ENCODE data around the gene UNCX. TPM values are rescaled to one million over a fixed set of nuclear protein-coding genes. Genes with fewer than 3 reads are reported as not detected.

The UNCX gene
- total and polyA plus RNA-seq, 8 donors: not detected

DNA sequence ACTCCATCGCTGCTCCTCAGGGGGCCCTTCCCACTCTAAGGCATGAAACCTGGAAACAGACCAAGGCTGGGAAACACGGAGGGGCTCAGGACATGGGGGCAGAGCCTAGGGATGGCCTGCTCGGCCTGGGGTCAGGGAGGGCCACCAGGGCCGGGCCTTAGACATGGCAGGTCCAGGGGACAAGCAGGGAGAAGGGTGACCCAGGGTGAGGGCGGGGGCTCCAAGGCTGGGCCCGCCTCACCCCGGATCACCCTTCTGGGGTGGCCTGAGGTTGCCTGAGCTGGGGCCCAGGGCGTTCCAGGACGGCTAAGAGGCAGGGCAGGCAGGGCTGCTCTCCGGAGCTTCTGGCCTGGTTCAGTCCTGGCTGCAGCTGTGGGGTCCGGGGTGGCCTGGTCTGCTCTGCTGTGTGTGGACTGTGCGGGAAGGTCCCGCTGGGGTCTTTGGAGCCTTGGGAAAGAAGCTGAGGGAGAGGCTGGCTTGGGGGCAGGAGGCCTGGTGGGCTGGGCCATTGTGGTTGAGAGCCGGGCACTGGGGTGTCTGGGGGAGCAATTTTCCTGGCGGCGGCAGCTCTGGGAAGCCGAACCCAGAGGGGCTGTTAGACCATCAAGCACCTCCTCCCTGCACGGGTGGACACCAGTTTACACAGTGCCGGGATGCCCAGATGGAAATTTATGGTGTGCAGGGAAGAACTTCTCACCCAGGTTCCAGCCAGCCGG is 52.2 kb downstream of the UNCX start:
- TF ChIP-seq, protein P1, sequence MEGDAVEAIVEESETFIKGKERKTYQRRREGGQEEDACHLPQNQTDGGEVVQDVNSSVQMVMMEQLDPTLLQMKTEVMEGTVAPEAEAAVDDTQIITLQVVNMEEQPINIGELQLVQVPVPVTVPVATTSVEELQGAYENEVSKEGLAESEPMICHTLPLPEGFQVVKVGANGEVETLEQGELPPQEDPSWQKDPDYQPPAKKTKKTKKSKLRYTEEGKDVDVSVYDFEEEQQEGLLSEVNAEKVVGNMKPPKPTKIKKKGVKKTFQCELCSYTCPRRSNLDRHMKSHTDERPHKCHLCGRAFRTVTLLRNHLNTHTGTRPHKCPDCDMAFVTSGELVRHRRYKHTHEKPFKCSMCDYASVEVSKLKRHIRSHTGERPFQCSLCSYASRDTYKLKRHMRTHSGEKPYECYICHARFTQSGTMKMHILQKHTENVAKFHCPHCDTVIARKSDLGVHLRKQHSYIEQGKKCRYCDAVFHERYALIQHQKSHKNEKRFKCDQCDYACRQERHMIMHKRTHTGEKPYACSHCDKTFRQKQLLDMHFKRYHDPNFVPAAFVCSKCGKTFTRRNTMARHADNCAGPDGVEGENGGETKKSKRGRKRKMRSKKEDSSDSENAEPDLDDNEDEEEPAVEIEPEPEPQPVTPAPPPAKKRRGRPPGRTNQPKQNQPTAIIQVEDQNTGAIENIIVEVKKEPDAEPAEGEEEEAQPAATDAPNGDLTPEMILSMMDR (IDR thresholded peaks at IDR 0.05): no peak
- no peak for TF ChIP-seq EP300 (IDR thresholded peaks at IDR 0.05)
- TF ChIP-seq POLR2A (IDR thresholded peaks at IDR 0.05): no peak
- TF ChIP-seq POLR2AphosphoS5 (IDR thresholded peaks at IDR 0.05): no peak
- peaks cover 3 to 9% (median 5%) of the 10 kb centered on the region in 4 donors for H3K4me1 ChIP-seq
- no peaks in the 10 kb centered on the region for H3K9me3 ChIP-seq
- no peak overlapping the region for H3K4me3 ChIP-seq
- no peak for DNase-seq
- intact Hi-C loops (cut with DNase I; ENCODE audit: low total_unique reads): no loop called here
- no peak overlapping the region for H3K27ac ChIP-seq
- H3K27me3 ChIP-seq: peaks cover 0 to 72% (median 31%) of the 10 kb centered on the region in 3 donors
- WGBS, 5 donors: 65 to 82% (median 74%) methylated on average over 15 to 20 of the region's 20 CpGs
- H3K36me3 ChIP-seq: no peaks in the 10 kb centered on the region

GRCh38 chr7:1285556-1286301 is 53.1 kb downstream of the UNCX start:
- H3K4me3 ChIP-seq: no peak overlapping the region
- peaks cover 0 to 80% (median 38%) of the 10 kb centered on the region in 3 donors for H3K27me3 ChIP-seq
- intact Hi-C loops (cut with DNase I; ENCODE audit: low total_unique reads): no loop called here
- no peaks in the 10 kb centered on the region for H3K9me3 ChIP-seq
- DNase-seq: no peak
- TF ChIP-seq EP300 (IDR thresholded peaks at IDR 0.05) (no peak), POLR2A (IDR thresholded peaks at IDR 0.05) (no peak), POLR2AphosphoS5 (IDR thresholded peaks at IDR 0.05) (no peak)
- whole genome bisulfite sequencing, 5 donors: 75 to 89% (median 83%) methylated on average over 32 to 39 of the region's 39 CpGs
- peaks cover 11 to 18% (median 14%) of the 10 kb centered on the region in 4 donors for H3K4me1 ChIP-seq
- no peaks in the 10 kb centered on the region for H3K36me3 ChIP-seq
- no peak overlapping the region for H3K27ac ChIP-seq

Other genes starting within 250 kb of the UNCX start
- gene CYP2W1, start 249.7 kb upstream of the UNCX start, total RNA-seq: 1 to 10 TPM in 1 of 5 donors, not detected in 4; 7.0 TPM
- gene CYP2W1, start 249.7 kb upstream of the UNCX start, polyA plus RNA-seq: under 1 TPM in 2 of 3 donors, not detected in 1; 0.31 to 0.65 TPM
- gene GPR146, start 188.3 kb upstream of the UNCX start, total RNA-seq: 10 to 100 TPM in 1 of 5 donors, 1 to 10 TPM in 4; 2.0 to 13.6 (median 4.4) TPM
- gene GPR146, start 188.3 kb upstream of the UNCX start, polyA plus RNA-seq: 10 to 100 TPM in 2 of 3 donors, 1 to 10 TPM in 1; 6.4 to 14.6 (median 10.8) TPM
- 10 to 100 TPM in 2 of 5 donors, 1 to 10 TPM in 1, under 1 TPM in 1, not detected in 1; 0.58 to 18.3 (median 9.7) TPM for gene GPER1, start 144.8 kb upstream of the UNCX start, total RNA-seq
- gene GPER1, start 144.8 kb upstream of the UNCX start, polyA plus RNA-seq: 10 to 100 TPM; 21.9 to 31.2 (median 26.0) TPM
- gene ZFAND2A, start 72.7 kb upstream of the UNCX start, total RNA-seq: 10 to 100 TPM in 4 of 5 donors, under 1 TPM in 1; 0.89 to 44.9 (median 20.2) TPM
- 10 to 100 TPM; 37.4 to 93.6 (median 53.1) TPM for gene ZFAND2A, start 72.7 kb upstream of the UNCX start, polyA plus RNA-seq
- 100 to 1,000 TPM in 3 of 5 donors, 10 to 100 TPM in 2; 30.7 to 263 (median 118) TPM for gene MICALL2, start 226.6 kb downstream of the UNCX start, total RNA-seq
- 100 to 1,000 TPM in 1 of 3 donors, 10 to 100 TPM in 2; 85.9 to 110 (median 93.6) TPM for gene MICALL2, start 226.6 kb downstream of the UNCX start, polyA plus RNA-seq

Measured in stomach (tissue), 9 donors.